NT2/D1 (cell line): Measurements from ENCODE around the gene TRNT1.

Experiments used
- DNase-seq: peaks from one replicate; pipeline ENCODE4 v3.0.0-alpha.2; 2011; ENCODE audit warnings: low read depth, low spot score
- H3K27me3 ChIP-seq: 2 replicates; pipeline ENCODE4 v1.6.0; 2011; ENCODE audit warnings: mild to moderate bottlenecking; ENCODE audit not compliant: insufficient read length, insufficient read depth
- H3K36me3 ChIP-seq: 2 replicates; pipeline ENCODE4 v1.6.1; 2011; ENCODE audit warnings: mild to moderate bottlenecking, low read length, mixed read lengths; ENCODE audit not compliant: insufficient read depth, insufficient read length
- H3K4me1 ChIP-seq: 2 replicates; pipeline ENCODE4 v1.5.1; 2011; ENCODE audit not compliant: insufficient read depth, insufficient read length
- H3K4me3 ChIP-seq: 2 replicates; pipeline ENCODE4 v1.5.1; 2011; ENCODE audit warnings: low read depth; ENCODE audit not compliant: insufficient read length
- H3K9ac ChIP-seq: 2 replicates; pipeline ENCODE4 v1.6.0; 2011; ENCODE audit warnings: low read depth; ENCODE audit not compliant: insufficient read length
- H3K9me3 ChIP-seq: 2 replicates; pipeline ENCODE4 v1.5.1; 2011; ENCODE audit warnings: mild to moderate bottlenecking, low read length; ENCODE audit not compliant: insufficient read depth
- SUZ12 ChIP-seq: IDR thresholded peaks from 2 replicates; pipeline ENCODE4 v1.6.1; 2011; ENCODE audit not compliant: insufficient read length, insufficient read depth; ENCODE audit errors: extremely low read depth
- YY1 ChIP-seq: IDR thresholded peaks from 2 replicates; pipeline ENCODE4 v1.6.1; 2011; ENCODE audit not compliant: insufficient read length, insufficient read depth
- ZNF274 ChIP-seq: IDR thresholded peaks from 2 replicates; pipeline ENCODE4 v1.6.1; 2011; ENCODE audit warnings: mild to moderate bottlenecking, low read depth, low read length

Gene TRNT1

DNA sequence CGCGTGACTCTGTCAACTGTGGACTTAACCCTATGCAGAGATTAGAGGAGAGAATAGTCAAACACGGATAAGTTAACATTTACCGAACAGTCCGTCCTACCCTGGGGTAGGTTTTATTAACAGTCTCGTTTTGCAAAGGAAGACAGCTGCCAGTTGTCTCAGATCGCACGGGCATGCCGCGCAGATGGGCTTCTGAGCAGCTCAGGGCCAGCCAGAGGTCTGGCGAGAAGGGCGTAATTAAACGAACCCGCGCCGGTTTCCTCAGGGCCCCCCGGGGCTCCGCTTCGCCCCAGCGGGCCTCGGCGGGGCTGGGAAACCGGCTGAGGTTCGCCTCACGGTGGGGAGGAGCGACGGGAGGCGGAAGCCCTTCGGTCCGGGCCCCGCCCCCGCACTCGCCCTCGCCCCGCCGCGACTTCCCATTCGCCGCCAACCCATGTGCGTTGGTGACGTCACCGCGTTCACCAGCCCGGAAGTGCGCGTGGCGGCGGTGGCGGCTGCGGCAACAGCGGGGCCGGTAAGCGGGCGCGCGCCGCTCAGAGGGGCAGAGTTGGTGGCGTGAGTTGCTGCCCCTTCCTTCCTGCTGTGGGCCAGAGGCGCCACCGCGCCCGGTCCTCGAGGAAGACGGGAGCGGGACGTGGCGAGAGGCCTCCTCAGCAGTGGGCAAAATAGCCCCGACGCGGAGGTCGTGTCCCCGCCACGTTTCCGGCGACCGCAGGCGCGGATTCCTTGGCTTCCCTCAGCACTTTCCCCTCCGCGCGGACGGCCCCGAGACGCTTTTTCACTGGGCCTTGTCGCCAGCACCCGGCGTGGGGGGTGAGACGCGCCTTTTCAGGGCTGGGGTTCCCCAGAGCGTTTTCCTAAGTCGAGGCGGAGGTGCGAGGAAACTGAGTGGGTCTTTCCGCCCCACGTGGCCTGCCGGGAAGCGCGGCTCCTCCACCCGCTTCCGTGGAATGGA, at the start of gene TRNT1:
TRNT1 (plus strand) TSS at position 464 of the 955 bp plus-strand sequence. CDS start 2,101 bp downstream, outside the sequence.
- H3K4me1 ChIP-seq: peaks cover 2% of the 10 kb centered on the region
- no peaks in the 10 kb centered on the region for H3K27me3 ChIP-seq
- TF ChIP-seq YY1: no peak
- no peak for TF ChIP-seq SUZ12
- no peak for TF ChIP-seq ZNF274
- peaks cover 31% of the 10 kb centered on the region for H3K36me3 ChIP-seq
- peaks cover 8% of the 10 kb centered on the region; the same call in 1 of the 2 replicates for H3K9me3 ChIP-seq
- DNase-seq: peak; percentile 94
- H3K9ac ChIP-seq: peak within 1 kb of the TSS; percentile 99
- peak within 1 kb of the TSS; percentile 100 for H3K4me3 ChIP-seq

DNA sequence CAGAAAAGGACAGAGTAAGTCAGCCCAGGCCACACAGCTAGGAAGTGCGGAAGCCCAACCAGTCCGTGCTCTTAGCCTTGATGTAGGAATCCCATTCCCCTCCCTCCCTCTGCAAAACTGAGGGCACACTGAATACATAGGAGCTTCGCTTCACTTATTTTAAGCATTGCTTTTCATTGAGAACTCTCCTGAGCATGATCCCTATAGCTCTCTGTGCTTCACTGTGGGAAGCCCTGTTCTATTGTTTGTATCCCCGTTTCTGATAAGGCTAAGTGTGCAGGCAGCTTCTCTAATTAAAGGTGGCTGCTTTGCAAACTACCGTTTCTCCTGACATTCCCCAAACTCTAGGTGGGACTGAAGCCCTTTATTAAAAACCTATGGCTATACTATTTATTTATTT, 46.4 kb upstream of the TRNT1 start:
- H3K9ac ChIP-seq: no peak overlapping the region
- H3K4me3 ChIP-seq: no peak overlapping the region
- no peak for DNase-seq
- no peaks in the 10 kb centered on the region for H3K36me3 ChIP-seq
- H3K4me1 ChIP-seq: no peaks in the 10 kb centered on the region
- no peak for TF ChIP-seq YY1
- no peak for TF ChIP-seq SUZ12
- TF ChIP-seq ZNF274: no peak
- no peaks in the 10 kb centered on the region for H3K9me3 ChIP-seq
- no peaks in the 10 kb centered on the region for H3K27me3 ChIP-seq

- Histone ChIP-seq H3K4me1 (no peaks in the 10 kb centered on the region), H3K9me3 (no peaks in the 10 kb centered on the region), H3K9ac (no peak overlapping the region), H3K4me3 (no peak overlapping the region), H3K27me3 (no peaks in the 10 kb centered on the region), H3K36me3 (no peaks in the 10 kb centered on the region)
- DNase-seq: no peak
- TF ChIP-seq SUZ12 (no peak), ZNF274 (no peak), YY1 (no peak)
Observed at GRCh38 chr3:3081381-3082233, 45.1 kb upstream of the TRNT1 start.

DNA sequence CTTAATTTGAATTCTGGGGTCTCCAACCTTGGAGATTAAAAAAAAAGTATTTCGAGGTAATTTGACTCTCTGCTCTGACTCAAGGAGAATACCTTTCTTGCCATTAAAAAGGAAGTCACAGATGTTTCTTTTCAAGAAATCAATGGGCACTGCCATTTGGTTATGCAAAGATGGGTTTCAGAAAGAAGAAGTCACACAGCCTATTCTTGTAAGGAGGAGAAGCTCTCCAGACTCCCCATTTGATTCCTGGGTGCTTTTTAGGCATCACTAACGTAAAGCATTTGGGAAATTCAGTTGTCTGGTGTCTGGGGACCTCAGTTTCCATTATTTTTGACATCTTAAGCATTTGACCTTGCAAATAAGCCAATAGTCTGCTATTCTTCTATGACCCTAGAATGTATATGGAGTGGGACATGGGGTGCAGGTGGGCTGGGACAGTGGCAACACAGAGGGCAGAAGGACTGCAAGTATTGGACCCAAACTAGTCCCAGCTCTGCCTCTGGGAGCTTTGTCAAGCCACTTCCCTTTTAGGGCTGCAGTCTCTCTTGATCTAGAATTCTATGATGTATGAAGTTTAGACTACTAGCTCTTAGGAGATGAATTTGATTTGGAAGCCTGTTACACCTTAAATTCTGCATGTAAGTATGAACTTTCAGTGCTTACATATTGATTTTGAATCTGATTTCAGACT, 44.4 kb upstream of the TRNT1 start:
- Histone ChIP-seq H3K27me3 (no peaks in the 10 kb centered on the region), H3K4me3 (no peak overlapping the region), H3K4me1 (no peaks in the 10 kb centered on the region), H3K36me3 (no peaks in the 10 kb centered on the region), H3K9ac (no peak overlapping the region), H3K9me3 (no peaks in the 10 kb centered on the region)
- TF ChIP-seq ZNF274 (no peak), YY1 (no peak), SUZ12 (no peak)
- DNase-seq: no peak

- TF ChIP-seq ZNF274 (no peak), YY1 (no peak), SUZ12 (no peak)
- DNase-seq: no peak
- no peak overlapping the region for H3K9ac ChIP-seq
- H3K27me3 ChIP-seq: no peaks in the 10 kb centered on the region
- no peak overlapping the region for H3K4me3 ChIP-seq
- no peaks in the 10 kb centered on the region for H3K9me3 ChIP-seq
- no peaks in the 10 kb centered on the region for H3K36me3 ChIP-seq
- no peaks in the 10 kb centered on the region for H3K4me1 ChIP-seq
Observed at GRCh38 chr3:3084890-3085289, 41.9 kb upstream of the TRNT1 start.

DNA sequence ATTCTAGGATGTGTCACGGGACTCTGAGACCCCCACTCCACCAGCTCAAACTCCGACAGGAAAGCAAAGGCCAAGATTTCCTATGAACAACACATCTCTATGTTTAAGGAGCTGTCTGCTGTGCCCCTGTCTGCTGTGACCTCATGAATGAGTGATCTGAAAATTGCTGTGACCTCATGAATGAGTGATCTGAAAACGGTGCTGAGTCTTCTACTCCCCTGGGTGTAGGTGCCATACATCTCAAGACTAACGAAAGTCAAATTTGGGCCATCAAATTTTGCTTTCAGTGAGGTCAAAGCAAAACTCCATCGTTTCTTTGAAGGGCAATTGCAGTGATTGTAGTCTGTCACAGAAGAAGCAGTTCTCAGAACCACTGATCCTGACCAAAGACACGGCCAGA, 41.0 kb upstream of the TRNT1 start:
- no peak for TF ChIP-seq SUZ12
- no peak for TF ChIP-seq YY1
- TF ChIP-seq ZNF274: no peak
- Histone ChIP-seq H3K4me1 (no peaks in the 10 kb centered on the region), H3K27me3 (no peaks in the 10 kb centered on the region), H3K9me3 (no peaks in the 10 kb centered on the region), H3K9ac (no peak overlapping the region), H3K4me3 (no peak overlapping the region), H3K36me3 (no peaks in the 10 kb centered on the region)
- no peak for DNase-seq
